GM10266 (cell line): Measurements from ENCODE around the gene TFPT.

Source experiments
- DNase-seq: peaks from one replicate; pipeline ENCODE4 v3.0.0; 2012; ENCODE audit errors: extremely low spot score
- TF ChIP-seq, protein P1 (sequence below): IDR thresholded peaks from 2 replicates; pipeline ENCODE4 v1.5.1; 2012; ENCODE audit warnings: mild to moderate bottlenecking, low read depth; ENCODE audit not compliant: control insufficient read depth, insufficient read depth; ENCODE audit errors: missing control alignments

TFPT gene

DNA sequence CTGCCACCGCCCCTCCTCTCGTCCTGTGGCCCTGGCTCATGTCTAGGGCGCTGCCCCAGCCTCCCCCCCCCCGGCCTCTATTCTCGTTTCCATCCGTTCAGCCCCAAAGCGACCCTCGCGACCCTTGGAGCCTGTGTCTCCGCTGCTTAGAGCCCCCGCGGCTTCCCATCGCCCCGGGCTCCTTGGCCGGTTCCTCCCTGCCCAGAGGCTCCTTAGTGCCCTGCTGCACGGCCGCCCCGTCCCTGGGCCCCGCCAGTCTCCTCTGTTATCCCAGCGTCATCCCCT lies 12.9 kb upstream of the TFPT start:
- TF ChIP-seq, protein P1, sequence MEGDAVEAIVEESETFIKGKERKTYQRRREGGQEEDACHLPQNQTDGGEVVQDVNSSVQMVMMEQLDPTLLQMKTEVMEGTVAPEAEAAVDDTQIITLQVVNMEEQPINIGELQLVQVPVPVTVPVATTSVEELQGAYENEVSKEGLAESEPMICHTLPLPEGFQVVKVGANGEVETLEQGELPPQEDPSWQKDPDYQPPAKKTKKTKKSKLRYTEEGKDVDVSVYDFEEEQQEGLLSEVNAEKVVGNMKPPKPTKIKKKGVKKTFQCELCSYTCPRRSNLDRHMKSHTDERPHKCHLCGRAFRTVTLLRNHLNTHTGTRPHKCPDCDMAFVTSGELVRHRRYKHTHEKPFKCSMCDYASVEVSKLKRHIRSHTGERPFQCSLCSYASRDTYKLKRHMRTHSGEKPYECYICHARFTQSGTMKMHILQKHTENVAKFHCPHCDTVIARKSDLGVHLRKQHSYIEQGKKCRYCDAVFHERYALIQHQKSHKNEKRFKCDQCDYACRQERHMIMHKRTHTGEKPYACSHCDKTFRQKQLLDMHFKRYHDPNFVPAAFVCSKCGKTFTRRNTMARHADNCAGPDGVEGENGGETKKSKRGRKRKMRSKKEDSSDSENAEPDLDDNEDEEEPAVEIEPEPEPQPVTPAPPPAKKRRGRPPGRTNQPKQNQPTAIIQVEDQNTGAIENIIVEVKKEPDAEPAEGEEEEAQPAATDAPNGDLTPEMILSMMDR, result no peak
- no peak for DNase-seq

DNA sequence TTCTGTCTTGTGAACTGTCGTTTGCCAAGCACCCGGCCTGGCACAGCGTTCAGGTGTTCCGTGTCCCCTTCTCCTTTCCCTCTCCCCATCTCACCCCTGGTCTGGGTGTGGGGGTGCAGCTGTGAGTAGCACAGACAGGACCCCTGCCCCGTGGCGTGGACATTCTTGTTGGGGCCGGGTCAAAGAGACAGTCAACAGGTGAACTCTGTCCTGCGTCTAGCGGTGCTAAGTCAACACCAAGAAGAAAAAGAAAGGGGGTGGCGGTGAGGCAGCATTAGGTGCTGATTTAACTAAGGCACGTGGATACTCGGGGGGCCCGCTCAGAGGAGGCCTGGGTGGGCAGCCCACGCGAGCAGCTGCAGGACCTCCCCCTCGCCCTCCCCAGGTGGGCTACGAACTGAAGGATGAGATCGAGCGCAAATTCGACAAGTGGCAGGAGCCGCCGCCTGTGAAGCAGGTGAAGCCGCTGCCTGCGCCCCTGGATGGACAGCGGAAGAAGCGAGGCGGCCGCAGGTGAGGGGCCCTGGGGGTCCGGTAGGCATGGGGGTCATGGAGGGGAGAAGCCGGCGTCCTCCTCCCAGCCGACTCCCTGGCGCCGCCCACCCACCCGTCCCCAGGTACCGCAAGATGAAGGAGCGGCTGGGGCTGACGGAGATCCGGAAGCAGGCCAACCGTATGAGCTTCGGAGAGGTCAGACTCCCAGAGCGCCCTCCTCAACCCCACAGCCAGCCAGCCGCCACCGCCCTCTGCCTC lies 12.4 kb upstream of the TFPT start:
- TF ChIP-seq, protein P1, result no peak
- DNase-seq, result no peak

DNA sequence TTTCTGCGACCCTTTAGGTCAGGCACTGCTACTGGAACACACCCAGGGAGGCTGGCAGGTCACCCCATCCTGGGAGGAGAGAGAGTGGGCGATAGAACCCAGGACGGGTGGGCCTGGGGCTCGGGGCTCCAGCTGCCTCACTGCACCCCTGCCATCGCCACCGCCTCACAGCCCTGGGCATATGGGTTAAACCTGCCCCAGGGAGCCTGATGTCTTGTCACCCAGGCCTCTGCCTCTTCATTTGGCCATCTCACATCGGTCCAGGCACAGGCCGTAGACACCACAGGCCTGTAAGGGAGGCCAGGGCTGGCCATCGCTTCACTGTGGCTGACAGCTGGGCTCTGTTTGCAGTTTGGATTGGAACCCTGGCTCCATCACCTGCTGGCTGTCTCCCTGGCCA lies 10.3 kb upstream of the TFPT start:
- no peak for DNase-seq
- TF ChIP-seq, protein P1, result no peak

DNA sequence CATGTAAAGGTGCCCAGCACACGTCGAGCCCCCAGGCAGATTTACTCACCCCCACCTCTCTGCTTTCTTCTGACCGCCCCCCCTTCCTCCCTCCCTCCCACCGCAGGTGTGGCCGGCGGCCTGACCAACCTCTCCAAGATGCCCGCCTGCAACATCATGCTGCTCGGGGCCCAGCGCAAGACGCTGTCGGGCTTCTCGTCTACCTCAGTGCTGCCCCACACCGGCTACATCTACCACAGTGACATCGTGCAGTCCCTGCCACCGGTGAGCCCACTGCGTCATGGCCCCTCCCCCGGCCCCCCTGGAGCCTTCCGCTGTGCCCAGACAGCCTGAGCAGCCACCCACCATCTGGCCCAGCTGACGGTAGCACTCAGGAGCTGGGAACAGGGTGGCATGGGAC lies 8.9 kb upstream of the TFPT start:
- TF ChIP-seq, protein P1, result no peak
- DNase-seq, result no peak

DNA sequence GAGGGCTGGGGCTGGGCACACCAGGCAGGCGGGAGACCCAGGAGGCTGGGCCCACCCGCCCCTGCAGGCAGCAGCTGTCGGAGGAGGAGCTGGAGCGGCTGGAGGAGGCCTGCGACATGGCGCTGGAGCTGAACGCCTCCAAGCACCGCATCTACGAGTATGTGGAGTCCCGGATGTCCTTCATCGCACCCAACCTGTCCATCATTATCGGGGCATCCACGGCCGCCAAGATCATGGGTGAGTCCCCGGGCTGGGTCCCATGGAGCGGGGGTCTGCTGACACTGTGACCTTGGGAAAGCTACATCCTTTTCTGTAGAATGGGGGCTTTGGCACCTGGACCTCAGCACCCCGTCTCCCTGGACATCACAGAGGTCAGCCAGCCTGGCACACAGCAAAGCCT lies 8.2 kb upstream of the TFPT start:
- DNase-seq, result no peak
- TF ChIP-seq, protein P1, result no peak

DNA sequence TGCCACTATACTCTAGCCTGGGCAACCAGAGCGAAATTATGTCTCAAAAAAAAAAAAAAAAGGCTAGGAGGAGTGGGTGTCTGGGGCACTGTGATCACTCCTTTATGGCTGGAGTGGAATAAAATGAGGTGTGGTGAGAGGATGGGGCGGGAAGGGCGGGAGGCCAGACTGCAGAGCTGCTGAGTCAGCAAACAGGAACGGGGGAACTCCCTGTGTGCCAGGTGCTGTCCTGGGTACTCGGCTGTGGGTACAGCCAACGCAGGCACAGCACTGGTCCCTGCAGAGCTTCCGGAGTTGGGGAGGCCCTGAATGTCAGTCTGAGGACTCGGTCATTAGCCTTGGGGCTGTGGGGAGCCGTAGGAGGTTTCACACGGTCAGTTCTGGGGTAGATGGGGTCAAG lies 5.8 kb upstream of the TFPT start:
- TF ChIP-seq, protein P1, result no peak
- no peak for DNase-seq

DNA sequence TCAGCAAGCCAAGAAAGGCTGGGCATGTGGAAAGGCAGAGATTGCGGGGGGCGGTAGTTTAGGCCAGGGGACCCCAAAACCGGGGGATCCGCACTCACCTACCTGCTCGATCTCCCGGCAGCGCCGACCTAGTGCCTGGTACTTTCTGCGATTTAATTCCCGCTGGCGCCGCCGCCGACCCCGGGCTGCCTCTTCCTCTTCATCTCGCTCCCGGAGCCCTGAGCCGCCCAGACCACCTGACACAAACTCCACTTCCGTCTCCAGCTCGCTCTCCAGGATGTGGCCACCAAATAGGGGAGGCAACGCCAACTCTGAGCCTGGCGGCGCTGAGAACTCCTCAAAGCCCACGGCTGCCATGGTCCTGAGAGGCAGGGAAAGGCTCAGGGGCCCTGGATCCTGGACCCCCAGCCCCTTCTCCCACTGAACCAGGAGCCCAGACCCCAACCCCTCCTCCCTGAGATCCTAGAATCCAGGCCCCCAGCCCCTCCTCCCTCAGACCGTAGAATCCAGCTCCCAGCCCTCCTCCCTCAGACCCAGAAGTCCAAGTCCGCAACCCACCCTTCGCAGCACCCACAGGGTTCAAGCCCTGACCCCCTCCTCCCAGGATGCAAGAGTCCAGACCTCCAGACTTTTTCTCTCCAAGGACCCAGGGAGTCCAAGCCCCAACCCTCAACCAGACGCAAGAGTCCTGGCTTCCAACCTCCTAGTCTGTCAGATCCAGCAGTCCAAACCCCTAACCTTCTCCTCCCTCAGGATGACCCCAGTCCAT lies 933 bp downstream of the TFPT start:
- TF ChIP-seq, protein P1, result no peak
- DNase-seq, result peak; percentile 77
